OCI-LY7 (cell line): ENCODE measurements around the gene SLC30A1. TPM values are rescaled to one million over a fixed set of nuclear protein-coding genes. Genes with fewer than 3 reads are reported as not detected.

Experiments
- BruUV-seq: library from RNA; stranded (reverse); fragments of 400-500 nt; replicated peaks from 2 replicates; lab custom pipeline; 2021; lab: Mats Ljungman, UMichigan
- CTCF ChIA-PET: fragments of 300-600 bp; sonication (Branson Sonifier 250); formaldehyde crosslinking; loops from one replicate; lab custom pipeline; 2022; ENCODE audit warnings: antibody characterized with exemption; ENCODE audit not compliant: unreplicated experiment; lab: Charles Lee
- POLR2A ChIA-PET: fragments of 300-600 bp; sonication (Branson Sonifier 250); formaldehyde crosslinking; loops from one replicate; lab custom pipeline; 2022; ENCODE audit warnings: antibody characterized with exemption; lab: Charles Lee
- DNase-seq: peaks from one replicate; pipeline ENCODE4 v3.0.0-alpha.2; 2015; ENCODE audit warnings: low spot score
- H2AFZ ChIP-seq: fragments of 200-600 bp; sonication (generic), shearing (Covaris generic); 2 replicates; pipeline ENCODE4 v1.6.1; 2014; ENCODE audit warnings: mild to moderate bottlenecking, antibody characterized with exemption, low read length, moderate library complexity
- H3K27ac ChIP-seq: fragments of 200-600 bp; sonication (generic); 2 replicates; pipeline ENCODE4 v1.5.1; 2014; ENCODE audit warnings: mixed run types, low read depth, mild to moderate bottlenecking, moderate library complexity, low read length, inconsistent platforms; ENCODE audit not compliant: poor library complexity, severe bottlenecking
- H3K36me3 ChIP-seq: fragments of 200-600 bp; sonication (generic); 2 replicates; pipeline ENCODE4 v1.6.1; 2014; ENCODE audit warnings: mild to moderate bottlenecking, antibody characterized with exemption, low read length, moderate library complexity, mixed read lengths; ENCODE audit not compliant: insufficient read depth
- H3K4me1 ChIP-seq: fragments of 200-600 bp; sonication (generic); 2 replicates; pipeline ENCODE4 v1.5.1; 2014; ENCODE audit warnings: mild to moderate bottlenecking, low read length; ENCODE audit not compliant: insufficient read depth, poor library complexity, severe bottlenecking
- H3K4me2 ChIP-seq: fragments of 200-600 bp; sonication (generic); 2 replicates; pipeline ENCODE4 v1.6.1; 2014; ENCODE audit warnings: mild to moderate bottlenecking, low read length
- H3K4me3 ChIP-seq: fragments of 200-600 bp; sonication (generic); 2 replicates; pipeline ENCODE4 v1.5.1; 2014; ENCODE audit warnings: mild to moderate bottlenecking, low read depth, low read length; ENCODE audit not compliant: poor library complexity, severe bottlenecking
- H3K79me2 ChIP-seq: fragments of 200-600 bp; sonication (generic); 2 replicates; pipeline ENCODE4 v1.6.1; 2016; ENCODE audit warnings: low read depth, mild to moderate bottlenecking, low read length, moderate library complexity, mixed read lengths; ENCODE audit not compliant: insufficient read depth
- H3K9me2 ChIP-seq: fragments of 200-600 bp; sonication (generic); 2 replicates; pipeline ENCODE4 v1.6.1; 2016; ENCODE audit warnings: mild to moderate bottlenecking, low read length, mixed read lengths; ENCODE audit not compliant: insufficient read depth
- H3K9me3 ChIP-seq: fragments of 200-600 bp; sonication (generic); 2 replicates; pipeline ENCODE4 v1.6.1; 2014; ENCODE audit warnings: mild to moderate bottlenecking, mixed run types, low read length, mixed read lengths
- H4K20me1 ChIP-seq: fragments of 200-600 bp; sonication (generic); 2 replicates; pipeline ENCODE4 v1.6.1; 2014; ENCODE audit warnings: mild to moderate bottlenecking, antibody characterized with exemption, low read length, moderate library complexity, mixed read lengths; ENCODE audit not compliant: insufficient read depth
- EZH2phosphoT487 ChIP-seq: fragments of 200-600 bp; sonication (generic); IDR thresholded peaks from 2 replicates; pipeline ENCODE4 v1.6.1; 2018; ENCODE audit warnings: low read depth, borderline replicate concordance, mild to moderate bottlenecking, mixed run types, antibody characterized with exemption, low read length, moderate library complexity, mixed read lengths
- intact Hi-C: fragments of 100-400 bp; cut with micrococcal nuclease; formaldehyde crosslinking; loops from one replicate; pipeline ENCODE4 v1.10.0; 2022; ENCODE audit not compliant: unreplicated experiment
- total RNA-seq, 2 experiments: library from RNA; depleted of rRNA in 1 of 2; stranded (reverse); fragments of >200 nt in 1 of 2; shearing (Covaris generic) in 1 of 2; gene quantifications; 2 replicates each; pipeline ENCODE4 v1.2.3, GENCODE V29; 2014 to 2022
- TF ChIP-seq, protein P1 (sequence below): fragments of 200-600 bp; sonication (generic); conservative IDR thresholded peaks from 2 replicates; pipeline ENCODE4 v1.5.1; 2014; ENCODE audit warnings: mild to moderate bottlenecking, antibody characterized with exemption, low read length, moderate library complexity, mixed read lengths

The SLC30A1 gene
- total RNA-seq, 2 experiments from 2014 or later, result 6.1 to 7.9 TPM

DNA sequence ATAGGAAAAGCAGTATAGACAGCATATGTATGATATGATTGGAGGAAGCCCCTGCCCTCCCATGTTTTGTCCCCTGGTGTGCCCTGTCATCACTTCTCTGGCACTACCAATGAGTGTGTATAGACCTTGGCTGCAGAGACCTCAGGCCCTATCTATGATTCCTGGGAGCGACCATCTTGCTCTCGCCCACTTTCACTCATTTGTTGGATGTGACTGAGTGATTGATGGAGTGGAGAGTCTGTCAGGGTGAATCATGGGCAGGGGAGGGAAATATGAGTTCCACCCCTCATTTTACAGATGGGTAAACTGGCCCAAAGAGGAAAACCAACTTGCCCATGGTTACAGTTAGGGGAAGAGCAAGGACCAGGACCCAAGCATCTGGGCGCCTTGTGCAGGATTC is 14.9 kb downstream of the SLC30A1 start:
- ChIA-PET CTCF (no interaction called here), POLR2A (interaction anchor here (0.6 kb wide), 1 partner anchor 243 kb away, joined by 3 read pairs; no protein-coding TSS in a partner anchor)
- H4K20me1 ChIP-seq, result no peaks in the 10 kb centered on the region
- H3K9me3 ChIP-seq, result no peaks in the 10 kb centered on the region
- H3K9me2 ChIP-seq, result no peaks in the 10 kb centered on the region
- no peaks in the 10 kb centered on the region for H3K4me1 ChIP-seq
- H3K79me2 ChIP-seq, result no peaks in the 10 kb centered on the region
- H3K4me2 ChIP-seq, result no peak overlapping the region
- DNase-seq, result no peak
- no peak overlapping the region for H2AFZ ChIP-seq
- no TSS peak for BruUV-seq
- H3K4me3 ChIP-seq, result no peak overlapping the region
- intact Hi-C loops, result no loop called here
- no peaks in the 10 kb centered on the region for H3K36me3 ChIP-seq
- TF ChIP-seq, protein P1, sequence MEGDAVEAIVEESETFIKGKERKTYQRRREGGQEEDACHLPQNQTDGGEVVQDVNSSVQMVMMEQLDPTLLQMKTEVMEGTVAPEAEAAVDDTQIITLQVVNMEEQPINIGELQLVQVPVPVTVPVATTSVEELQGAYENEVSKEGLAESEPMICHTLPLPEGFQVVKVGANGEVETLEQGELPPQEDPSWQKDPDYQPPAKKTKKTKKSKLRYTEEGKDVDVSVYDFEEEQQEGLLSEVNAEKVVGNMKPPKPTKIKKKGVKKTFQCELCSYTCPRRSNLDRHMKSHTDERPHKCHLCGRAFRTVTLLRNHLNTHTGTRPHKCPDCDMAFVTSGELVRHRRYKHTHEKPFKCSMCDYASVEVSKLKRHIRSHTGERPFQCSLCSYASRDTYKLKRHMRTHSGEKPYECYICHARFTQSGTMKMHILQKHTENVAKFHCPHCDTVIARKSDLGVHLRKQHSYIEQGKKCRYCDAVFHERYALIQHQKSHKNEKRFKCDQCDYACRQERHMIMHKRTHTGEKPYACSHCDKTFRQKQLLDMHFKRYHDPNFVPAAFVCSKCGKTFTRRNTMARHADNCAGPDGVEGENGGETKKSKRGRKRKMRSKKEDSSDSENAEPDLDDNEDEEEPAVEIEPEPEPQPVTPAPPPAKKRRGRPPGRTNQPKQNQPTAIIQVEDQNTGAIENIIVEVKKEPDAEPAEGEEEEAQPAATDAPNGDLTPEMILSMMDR, result no peak
- TF ChIP-seq EZH2phosphoT487, result no peak
- H3K27ac ChIP-seq, result no peak overlapping the region

DNA sequence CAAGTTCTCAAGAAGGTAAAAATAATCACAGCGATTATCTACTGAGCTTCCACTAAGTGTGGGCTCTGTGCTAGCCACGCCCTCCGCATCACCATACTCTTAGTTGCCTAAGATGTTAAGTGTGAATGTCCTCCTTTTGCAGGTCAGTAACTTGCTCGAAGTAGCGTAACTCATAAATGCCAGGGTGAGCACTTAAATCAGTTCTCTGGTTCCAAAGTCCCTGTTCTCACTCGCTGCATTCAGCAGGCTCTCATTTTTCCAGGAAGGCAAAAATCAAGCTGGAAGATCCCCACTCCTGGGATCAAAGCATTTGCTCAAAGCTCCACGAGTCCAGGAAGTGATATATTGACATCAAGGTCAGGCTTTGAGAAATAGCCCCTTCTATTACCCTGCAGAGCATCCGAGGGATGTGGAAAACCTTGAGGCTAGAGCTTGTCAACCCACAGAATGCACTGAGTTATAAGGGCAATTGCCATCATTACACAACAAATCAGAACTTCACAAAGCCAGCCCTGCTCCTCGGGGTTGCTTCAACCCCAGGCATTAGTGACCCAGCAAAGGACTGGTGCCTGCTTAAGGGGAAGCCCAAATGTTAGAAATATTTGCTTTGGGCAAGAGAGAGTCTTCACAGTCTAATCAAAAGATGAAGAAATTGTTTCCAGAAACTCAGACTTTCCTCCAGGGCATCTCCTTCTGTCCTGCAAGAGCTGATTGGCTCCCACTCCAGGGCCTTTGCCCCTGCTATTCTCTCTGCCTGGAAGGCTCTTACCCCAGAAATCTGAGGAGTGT is 19.5 kb downstream of the SLC30A1 start:
- H3K4me1 ChIP-seq, result no peaks in the 10 kb centered on the region
- ChIA-PET POLR2A (no interaction called here), CTCF (interaction anchor here (1.4 kb wide), 1 partner anchor 17 kb away, joined by 3 read pairs; no protein-coding TSS in a partner anchor)
- no peak overlapping the region for H2AFZ ChIP-seq
- DNase-seq, result no peak
- no peak overlapping the region for H3K27ac ChIP-seq
- no peaks in the 10 kb centered on the region for H4K20me1 ChIP-seq
- intact Hi-C loops, result no loop called here
- no peaks in the 10 kb centered on the region for H3K79me2 ChIP-seq
- H3K36me3 ChIP-seq, result no peaks in the 10 kb centered on the region
- H3K9me3 ChIP-seq, result no peaks in the 10 kb centered on the region
- BruUV-seq, result no TSS peak
- H3K4me3 ChIP-seq, result no peak overlapping the region
- no peak for TF ChIP-seq EZH2phosphoT487
- TF ChIP-seq, protein P1, result no peak
- no peak overlapping the region for H3K4me2 ChIP-seq
- H3K9me2 ChIP-seq, result no peaks in the 10 kb centered on the region
